Mucosa of stomach (tissue), 1 donor: Measurements from ENCODE around the gene EHD3.

ENCODE experiments used
- H3K27me3 ChIP-seq: one replicate; pipeline ENCODE4 v1.7.0; 2013; ENCODE audit warnings: mild to moderate bottlenecking, low read length; ENCODE audit not compliant: control insufficient read depth, insufficient read depth
- H3K36me3 ChIP-seq: one replicate; pipeline ENCODE4 v1.7.0; 2013; ENCODE audit warnings: low read length; ENCODE audit not compliant: control insufficient read depth, insufficient read depth
- H3K4me1 ChIP-seq: one replicate; pipeline ENCODE4 v1.7.0; 2013; ENCODE audit warnings: mild to moderate bottlenecking, low read length; ENCODE audit not compliant: control insufficient read depth, insufficient read depth
- H3K4me3 ChIP-seq: one replicate; pipeline ENCODE4 v1.7.0; 2013; ENCODE audit warnings: low read length
- H3K9ac ChIP-seq: one replicate; pipeline ENCODE4 v1.7.0; 2013; ENCODE audit warnings: mild to moderate bottlenecking, low read length, moderate library complexity
- H3K9me3 ChIP-seq: one replicate; pipeline ENCODE4 v1.7.0; 2013; ENCODE audit warnings: mild to moderate bottlenecking, low read length, moderate library complexity; ENCODE audit not compliant: control insufficient read depth
- donor health status: Pancreatic carcinoma.

The EHD3 gene

DNA sequence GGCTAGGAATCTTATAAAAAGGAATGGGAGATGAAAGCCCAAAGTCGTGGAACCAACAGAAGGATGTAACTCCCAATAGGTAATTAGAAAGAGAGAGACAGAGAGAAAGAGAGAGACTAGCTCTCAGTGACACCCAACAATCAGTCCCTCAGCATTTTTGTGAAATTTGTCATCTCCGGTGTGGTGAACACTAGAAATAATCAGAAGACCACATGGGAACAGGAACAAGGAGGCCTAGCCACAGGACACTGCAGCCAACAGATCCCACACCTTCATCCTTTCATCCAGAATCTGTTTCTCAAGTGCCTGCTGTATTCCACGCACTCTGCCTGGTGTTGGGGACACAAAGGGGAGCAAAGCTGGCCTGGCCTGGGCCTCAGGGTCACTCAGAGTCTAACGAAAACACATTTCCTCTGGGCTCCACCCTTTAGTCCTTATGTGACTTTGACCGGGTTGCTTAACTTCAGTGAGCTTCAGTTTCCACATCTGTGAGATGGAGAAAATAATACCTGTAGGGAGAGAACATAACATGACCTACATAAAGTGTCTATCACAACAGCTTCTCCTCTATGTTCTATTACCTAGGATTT lies 53.1 kb downstream of the EHD3 start:
- Histone ChIP-seq H3K27me3 (no peaks in the 10 kb centered on the region), H3K9ac (no peak overlapping the region), H3K4me1 (no peaks in the 10 kb centered on the region), H3K9me3 (no peaks in the 10 kb centered on the region), H3K4me3 (no peak overlapping the region), H3K36me3 (no peaks in the 10 kb centered on the region)

DNA sequence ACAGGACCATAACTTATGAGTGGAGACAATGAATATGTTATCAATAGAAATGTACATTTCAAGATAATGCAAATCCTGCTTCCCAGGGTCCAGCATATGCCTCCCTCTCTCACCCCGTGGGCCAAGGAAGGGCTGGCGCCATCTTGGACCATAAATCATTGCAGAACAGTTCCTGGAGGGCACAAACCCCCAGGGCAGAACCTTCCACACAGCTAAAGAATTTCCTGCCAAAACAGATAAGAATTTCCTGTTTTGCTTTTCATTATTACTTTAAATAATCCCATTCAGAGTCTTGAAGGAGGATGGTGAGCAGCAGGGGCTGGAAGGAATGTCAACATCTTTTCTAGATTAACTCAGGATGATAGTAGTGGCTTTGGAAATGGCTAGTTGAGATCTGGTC lies 53.7 kb downstream of the EHD3 start:
- H3K4me1 ChIP-seq = no peaks in the 10 kb centered on the region
- no peaks in the 10 kb centered on the region for H3K27me3 ChIP-seq
- H3K9ac ChIP-seq = no peak overlapping the region
- H3K9me3 ChIP-seq = no peaks in the 10 kb centered on the region
- H3K36me3 ChIP-seq = no peaks in the 10 kb centered on the region
- no peak overlapping the region for H3K4me3 ChIP-seq

DNA sequence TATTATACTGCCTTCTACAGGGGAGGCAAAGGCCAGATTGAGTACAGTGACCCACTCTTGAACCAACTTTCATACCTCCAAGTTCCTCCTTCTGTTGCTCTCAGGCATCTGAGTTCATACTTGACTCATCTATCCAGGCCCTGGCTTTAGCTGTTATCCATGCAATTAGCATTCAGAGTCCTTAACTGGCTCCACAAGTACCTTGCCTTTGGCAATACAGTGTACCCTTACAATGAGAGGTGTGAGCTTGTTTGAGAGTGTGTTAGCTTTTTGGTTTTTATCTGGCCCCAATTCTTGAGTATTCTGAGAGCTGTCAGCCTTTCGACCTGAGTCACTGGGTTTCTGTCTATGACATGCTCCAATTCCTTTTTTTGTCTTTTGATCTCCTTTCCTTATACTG lies 60.2 kb downstream of the EHD3 start:
- Histone ChIP-seq H3K36me3 (no peaks in the 10 kb centered on the region), H3K9ac (no peak overlapping the region), H3K4me3 (no peak overlapping the region), H3K27me3 (no peaks in the 10 kb centered on the region), H3K9me3 (no peaks in the 10 kb centered on the region), H3K4me1 (no peaks in the 10 kb centered on the region)

DNA sequence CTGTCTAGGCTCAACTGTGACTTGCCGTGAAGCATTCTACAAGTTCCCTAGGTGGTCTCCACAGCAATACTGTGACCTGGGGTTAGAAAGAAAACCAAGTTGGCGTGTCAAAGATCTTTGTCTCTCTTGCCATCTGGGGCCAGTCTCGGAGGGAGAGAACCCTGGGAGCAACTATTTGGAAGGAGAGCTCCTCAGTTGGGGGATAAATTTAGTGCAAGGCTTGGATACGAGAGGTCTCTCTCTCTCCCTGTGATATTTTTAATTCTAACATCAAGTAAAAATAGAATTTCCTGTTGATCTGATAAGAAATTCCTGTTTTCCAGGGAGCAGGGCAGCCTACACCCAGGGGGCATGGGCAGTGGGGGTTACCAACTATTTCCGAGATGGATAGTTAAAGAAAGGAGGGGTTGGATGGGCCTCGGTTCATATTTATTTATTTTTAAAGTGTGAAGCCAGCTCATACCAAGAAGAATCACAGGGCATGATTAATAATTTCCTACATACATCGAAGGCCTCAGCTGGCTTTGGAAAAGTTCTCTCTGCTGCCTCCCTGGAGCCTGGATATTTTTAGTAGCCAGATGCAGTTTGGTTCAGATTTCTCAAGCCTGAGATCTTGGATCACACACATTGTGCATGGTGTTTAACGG lies 62.8 kb downstream of the EHD3 start:
- no peaks in the 10 kb centered on the region for H3K4me1 ChIP-seq
- no peaks in the 10 kb centered on the region for H3K36me3 ChIP-seq
- no peak overlapping the region for H3K9ac ChIP-seq
- no peak overlapping the region for H3K4me3 ChIP-seq
- H3K27me3 ChIP-seq = no peaks in the 10 kb centered on the region
- H3K9me3 ChIP-seq = no peaks in the 10 kb centered on the region

DNA sequence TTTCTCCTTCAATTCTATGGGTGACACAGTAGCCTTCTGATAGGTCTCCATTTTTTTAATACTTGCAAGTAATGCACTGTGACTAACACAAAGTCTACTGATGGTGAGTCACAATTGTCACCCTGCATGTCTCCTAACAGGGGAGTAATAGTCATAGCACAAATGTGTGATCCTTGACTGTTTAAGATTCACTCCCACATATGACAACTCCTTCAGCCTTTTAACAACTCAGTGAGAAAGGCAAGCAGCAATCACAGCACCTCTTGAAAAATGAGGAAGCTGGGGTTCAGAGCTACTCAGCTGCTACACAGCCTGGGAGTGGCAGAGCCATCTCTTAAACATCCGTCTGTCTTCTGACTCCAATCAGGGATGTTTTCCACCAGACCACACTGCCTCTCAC lies 63.8 kb downstream of the EHD3 start:
- H3K4me1 ChIP-seq = no peaks in the 10 kb centered on the region
- no peaks in the 10 kb centered on the region for H3K27me3 ChIP-seq
- no peaks in the 10 kb centered on the region for H3K9me3 ChIP-seq
- H3K36me3 ChIP-seq = no peaks in the 10 kb centered on the region
- H3K4me3 ChIP-seq = no peak overlapping the region
- H3K9ac ChIP-seq = no peak overlapping the region

DNA sequence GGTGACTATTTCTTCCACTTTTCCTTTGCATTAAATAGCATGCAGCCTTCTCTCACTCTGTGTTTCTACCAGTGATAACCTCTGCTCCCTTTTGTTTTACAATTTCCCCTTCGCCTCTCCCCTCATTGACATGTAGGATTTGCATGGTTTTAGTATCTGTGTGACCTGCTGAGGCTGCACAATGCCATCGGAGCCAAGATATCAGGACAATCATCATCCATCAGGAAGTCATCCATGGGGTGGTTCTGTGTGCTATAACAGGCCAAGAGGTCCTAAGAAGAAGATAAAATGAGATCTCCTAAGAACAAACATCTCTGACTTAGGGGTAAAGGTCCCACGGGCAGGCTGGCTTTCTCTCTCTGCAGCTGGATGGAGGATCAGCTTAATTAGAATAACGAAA lies 65.6 kb downstream of the EHD3 start:
- H3K4me3 ChIP-seq = no peak overlapping the region
- H3K4me1 ChIP-seq = no peaks in the 10 kb centered on the region
- H3K9me3 ChIP-seq = no peaks in the 10 kb centered on the region
- H3K9ac ChIP-seq = no peak overlapping the region
- H3K36me3 ChIP-seq = no peaks in the 10 kb centered on the region
- no peaks in the 10 kb centered on the region for H3K27me3 ChIP-seq

DNA sequence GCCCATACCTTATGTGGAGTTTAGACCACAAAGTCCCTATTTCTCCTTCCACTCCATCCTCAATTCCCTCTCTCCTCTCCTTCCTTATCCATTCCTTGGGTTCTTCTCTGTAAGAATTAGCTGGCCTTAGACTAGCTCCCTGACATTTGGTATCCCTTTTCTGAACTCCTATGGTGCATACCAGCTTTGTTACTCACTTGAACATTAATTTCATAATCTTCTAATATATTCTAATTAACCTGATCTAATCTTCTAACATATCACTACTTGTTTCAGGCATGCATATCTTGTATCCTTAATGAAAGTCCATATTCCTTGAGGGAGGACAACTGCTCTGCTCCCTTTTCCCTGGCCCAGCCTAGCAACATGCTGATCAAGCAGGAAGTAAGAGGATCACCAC lies 66.4 kb downstream of the EHD3 start:
- Histone ChIP-seq H3K27me3 (no peaks in the 10 kb centered on the region), H3K9ac (no peak overlapping the region), H3K4me3 (no peak overlapping the region), H3K4me1 (no peaks in the 10 kb centered on the region), H3K36me3 (no peaks in the 10 kb centered on the region), H3K9me3 (no peaks in the 10 kb centered on the region)

DNA sequence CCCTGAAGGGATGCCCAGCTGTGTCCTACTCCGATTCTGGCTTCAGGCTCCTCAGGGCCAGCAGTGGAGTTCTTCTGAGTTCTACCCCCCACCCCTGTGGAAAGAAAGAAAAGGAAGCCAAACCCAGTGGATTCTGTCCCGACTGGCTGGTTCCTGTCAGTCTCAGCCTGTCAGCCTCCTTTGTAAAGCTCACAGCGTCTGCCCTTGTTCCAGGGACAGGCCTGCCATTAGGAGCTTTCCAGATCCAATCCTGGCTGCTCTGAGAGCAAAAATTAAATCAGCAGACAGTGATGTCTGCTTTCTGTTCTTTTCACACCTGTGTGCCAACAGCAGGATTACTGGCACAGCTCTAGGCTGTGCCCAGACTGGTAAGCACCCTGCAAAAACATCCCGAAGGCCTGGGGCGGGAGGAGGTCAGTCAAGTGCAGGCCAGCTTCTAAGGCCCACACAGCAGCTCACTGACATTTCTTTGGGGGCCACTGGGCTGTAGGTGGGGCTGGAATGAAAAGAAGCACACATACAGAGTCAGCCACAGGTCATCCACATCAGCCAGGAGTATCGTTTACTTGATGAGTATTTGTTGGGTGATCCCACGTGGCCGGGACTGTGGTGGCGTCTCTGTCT lies 69.1 kb downstream of the EHD3 start:
- H3K9ac ChIP-seq = no peak overlapping the region
- H3K9me3 ChIP-seq = no peaks in the 10 kb centered on the region
- no peaks in the 10 kb centered on the region for H3K27me3 ChIP-seq
- no peak overlapping the region for H3K4me3 ChIP-seq
- no peaks in the 10 kb centered on the region for H3K36me3 ChIP-seq
- H3K4me1 ChIP-seq = no peaks in the 10 kb centered on the region

DNA sequence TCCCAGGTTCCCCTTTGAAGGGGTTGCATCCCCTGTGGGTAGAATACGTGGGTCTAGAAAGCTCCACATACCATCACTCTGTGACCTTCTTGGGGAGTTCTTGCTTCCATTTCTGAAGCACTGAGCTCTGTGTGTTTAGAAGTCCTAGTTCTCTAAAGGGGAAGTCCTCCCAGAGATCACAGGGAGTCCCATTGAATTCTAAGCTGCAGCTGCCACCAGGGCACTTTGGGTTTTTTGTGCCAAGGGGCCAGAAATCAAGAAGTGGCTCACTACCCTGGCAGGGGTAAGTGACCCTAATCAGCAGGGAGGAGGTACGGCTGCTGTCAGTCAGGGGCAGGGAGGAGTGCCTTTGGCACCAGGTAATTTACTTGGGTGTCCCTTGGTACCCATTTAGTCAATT lies 70.9 kb downstream of the EHD3 start:
- H3K9me3 ChIP-seq = no peaks in the 10 kb centered on the region
- no peaks in the 10 kb centered on the region for H3K27me3 ChIP-seq
- no peaks in the 10 kb centered on the region for H3K36me3 ChIP-seq
- H3K4me3 ChIP-seq = no peak overlapping the region
- no peak overlapping the region for H3K9ac ChIP-seq
- no peaks in the 10 kb centered on the region for H3K4me1 ChIP-seq

DNA sequence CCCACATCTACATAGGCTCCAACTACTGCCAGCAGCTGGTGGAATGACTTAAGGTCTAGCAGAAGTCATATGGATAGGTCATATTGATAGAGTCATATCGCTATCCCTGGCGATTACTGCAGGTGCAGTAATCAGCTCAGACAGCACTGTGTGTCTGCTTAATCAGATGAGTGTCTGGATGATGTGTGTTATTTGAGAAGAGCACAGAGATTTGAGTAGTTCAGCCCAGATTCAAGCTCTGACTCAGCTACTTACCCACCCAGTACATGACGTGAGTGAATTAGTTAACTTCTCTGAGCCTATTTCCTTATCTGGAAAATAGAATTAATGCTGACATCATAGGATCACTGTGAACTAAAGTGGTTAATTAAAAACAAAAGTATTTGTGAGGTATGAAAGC lies 78.9 kb downstream of the EHD3 start:
- Histone ChIP-seq H3K36me3 (no peaks in the 10 kb centered on the region), H3K9me3 (no peaks in the 10 kb centered on the region), H3K27me3 (no peaks in the 10 kb centered on the region), H3K4me1 (no peaks in the 10 kb centered on the region), H3K4me3 (no peak overlapping the region), H3K9ac (no peak overlapping the region)

DNA sequence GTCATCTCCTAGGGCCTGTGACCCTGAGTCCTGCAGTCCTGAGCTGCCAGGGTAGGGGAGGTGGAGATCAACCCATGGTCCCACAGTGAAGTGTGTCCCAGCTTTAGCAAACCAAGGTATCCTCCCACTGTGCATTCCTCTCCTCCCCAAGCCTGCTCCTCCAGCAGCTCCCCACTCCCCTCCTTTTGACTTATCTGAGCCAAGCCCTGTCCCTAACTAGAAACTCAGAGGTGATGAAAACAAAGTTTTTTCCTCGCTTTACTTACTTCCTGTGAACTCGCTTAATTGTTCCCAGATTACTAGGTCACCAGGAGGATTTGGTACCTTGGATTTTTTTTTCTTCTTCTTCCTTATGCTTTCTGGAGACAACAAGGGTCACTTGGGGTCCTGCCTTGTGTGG lies 80.8 kb downstream of the EHD3 start:
- no peaks in the 10 kb centered on the region for H3K36me3 ChIP-seq
- no peaks in the 10 kb centered on the region for H3K27me3 ChIP-seq
- peaks cover 7% of the 10 kb centered on the region for H3K4me1 ChIP-seq
- no peak overlapping the region for H3K4me3 ChIP-seq
- no peak overlapping the region for H3K9ac ChIP-seq
- no peaks in the 10 kb centered on the region for H3K9me3 ChIP-seq

DNA sequence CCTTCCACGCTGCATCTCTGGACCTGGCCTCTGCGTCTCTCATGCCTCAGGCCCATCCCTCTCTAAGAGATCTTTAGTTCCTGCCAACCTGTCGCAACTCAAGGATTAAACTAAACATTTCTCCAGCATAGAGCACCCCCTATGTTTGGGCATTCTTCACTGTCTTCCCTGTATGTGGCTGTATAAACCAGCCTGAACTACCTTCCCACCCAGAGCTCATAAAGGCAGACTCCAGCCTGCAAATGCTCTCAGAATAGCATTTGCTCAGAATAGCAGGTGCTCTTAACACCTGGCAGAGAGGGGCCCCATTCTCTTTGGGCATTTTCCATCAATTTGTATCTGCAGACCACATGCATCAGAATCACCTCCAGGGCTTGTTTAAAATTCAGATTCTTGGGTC lies 83.4 kb downstream of the EHD3 start:
- H3K36me3 ChIP-seq = no peaks in the 10 kb centered on the region
- no peaks in the 10 kb centered on the region for H3K9me3 ChIP-seq
- H3K4me1 ChIP-seq = peaks cover 7% of the 10 kb centered on the region
- no peak overlapping the region for H3K9ac ChIP-seq
- H3K27me3 ChIP-seq = no peaks in the 10 kb centered on the region
- no peak overlapping the region for H3K4me3 ChIP-seq
